Astrocyte of the cerebellum (primary cell): Measurements from ENCODE around the gene LRG1.

ENCODE experiments used
- DNase-seq: peaks from one replicate; pipeline ENCODE4 v3.0.0-alpha.2; 2011; ENCODE audit warnings: low read depth
- H3K4me3 ChIP-seq: 2 replicates; pipeline ENCODE4 v1.5.1; 2011; ENCODE audit warnings: mild to moderate bottlenecking, low read depth, low read length, moderate library complexity
- CTCF ChIP-seq: IDR thresholded peaks from 2 replicates; pipeline ENCODE4 v1.5.1; 2012; ENCODE audit warnings: low read length, low read depth, moderate library complexity, mild to moderate bottlenecking; ENCODE audit errors: missing control alignments
- in situ Hi-C: cut with HindIII; loops from 2 replicates; pipeline ENCODE4 v1.10.0; 2017; ENCODE audit warnings: low sequenced_read_pairs

The LRG1 gene

GRCh38 chr19:4575267-4576015 is 35.6 kb upstream of the LRG1 start:
- peak; percentile 92 for DNase-seq
- TF ChIP-seq CTCF: no peak
- in situ Hi-C loops: no loop called here

GRCh38 chr19:4573682-4574081 is 33.8 kb upstream of the LRG1 start:
- in situ Hi-C loops: no loop called here
- H3K4me3 ChIP-seq: no peak overlapping the region
- TF ChIP-seq CTCF: no peak
- DNase-seq: no peak

More at GRCh38 chr19:4575267-4576015, 35.6 kb upstream of the LRG1 start:
- H3K4me3 ChIP-seq: no peak overlapping the region

- no peak overlapping the region for H3K4me3 ChIP-seq
- TF ChIP-seq CTCF: no peak
- in situ Hi-C loops: no loop called here
- no peak for DNase-seq
Observed at GRCh38 chr19:4571305-4571917, 31.6 kb upstream of the LRG1 start.

GRCh38 chr19:4570916-4571304 is 31.1 kb upstream of the LRG1 start:
- TF ChIP-seq CTCF: no peak
- in situ Hi-C loops: no loop called here
- no peak overlapping the region for H3K4me3 ChIP-seq
- DNase-seq: no peak

- TF ChIP-seq CTCF: no peak
- in situ Hi-C loops: no loop called here
- no peak overlapping the region for H3K4me3 ChIP-seq
- no peak for DNase-seq
Observed at GRCh38 chr19:4570402-4570801, 30.6 kb upstream of the LRG1 start.

- in situ Hi-C loops: no loop called here
- TF ChIP-seq CTCF: no peak
- DNase-seq: no peak
Observed at GRCh38 chr19:4568886-4569285, 29.1 kb upstream of the LRG1 start.

More at GRCh38 chr19:4568886-4569285, 29.1 kb upstream of the LRG1 start:
- no peak overlapping the region for H3K4me3 ChIP-seq
